Measurements from ENCODE around the gene RAB3A.
"Not testable (repeated sequence)": the region's sequence is repeated elsewhere in the genome, so short reads cannot be mapped to it uniquely, and the experiment has no call there.

RAB3A gene

GRCh38 chr19:18167975-18168645 is 35.7 kb downstream of the RAB3A start:
- peak; percentile 21 to 61 (median 44) for DNase-seq

GRCh38 chr19:18167011-18167410 is 36.8 kb downstream of the RAB3A start:
- DNase-seq, result no peak

DNA sequence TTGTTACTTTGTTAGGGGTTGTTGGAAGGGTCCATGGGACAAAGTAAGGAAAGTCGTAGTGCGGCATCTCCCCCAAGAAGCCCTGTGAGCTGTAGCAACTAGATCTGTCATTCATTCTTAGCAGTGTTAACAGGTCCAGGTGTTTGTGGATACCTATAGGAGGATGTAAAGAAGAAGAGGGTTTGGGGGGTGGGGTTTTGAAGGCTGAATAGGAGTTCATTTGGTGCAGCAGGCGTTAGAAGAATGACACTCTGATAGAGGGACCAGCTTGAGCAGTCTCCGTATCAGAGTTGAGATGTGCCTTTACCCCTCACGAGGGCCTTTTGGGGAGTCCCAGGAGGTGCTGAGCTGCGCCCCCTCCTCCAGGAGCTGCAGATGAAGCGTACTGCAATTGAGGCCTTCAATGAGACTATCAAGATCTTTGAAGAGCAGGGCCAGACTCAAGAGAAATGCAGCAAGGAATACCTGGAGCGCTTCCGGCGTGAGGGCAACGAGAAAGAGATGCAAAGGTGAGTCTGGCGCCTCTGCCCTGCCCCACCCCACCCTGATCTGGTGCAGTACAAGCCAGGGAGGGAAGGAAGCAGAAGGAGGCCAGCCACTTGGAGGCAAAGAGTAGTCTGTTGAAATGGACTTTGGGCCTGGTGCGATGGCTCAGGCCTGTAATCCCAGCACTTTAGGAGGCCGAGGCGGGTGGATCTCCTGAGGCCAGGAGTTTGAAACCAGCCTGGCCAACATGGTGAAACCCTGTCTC is 37.9 kb downstream of the RAB3A start:
- no peak for DNase-seq

DNA sequence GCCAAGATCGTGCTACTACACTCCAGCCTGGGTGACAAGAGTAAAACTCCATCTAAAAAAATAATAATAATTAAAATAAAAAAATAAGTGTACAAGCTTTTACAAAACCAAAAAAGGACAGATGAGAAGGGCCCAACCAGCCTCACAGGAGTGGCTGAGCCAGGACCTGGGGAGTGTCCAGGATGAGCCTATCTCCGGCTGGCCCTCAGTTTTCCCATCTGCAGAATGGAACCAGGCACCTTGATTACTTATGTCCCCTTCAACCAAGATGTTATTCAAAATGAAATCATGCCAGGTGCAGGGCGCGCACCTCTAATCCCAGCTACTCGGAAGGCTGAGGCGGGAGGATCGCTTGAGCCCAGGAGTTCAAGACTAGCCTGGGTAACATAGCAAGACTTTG is 39.8 kb downstream of the RAB3A start:
- no peak for DNase-seq

DNA sequence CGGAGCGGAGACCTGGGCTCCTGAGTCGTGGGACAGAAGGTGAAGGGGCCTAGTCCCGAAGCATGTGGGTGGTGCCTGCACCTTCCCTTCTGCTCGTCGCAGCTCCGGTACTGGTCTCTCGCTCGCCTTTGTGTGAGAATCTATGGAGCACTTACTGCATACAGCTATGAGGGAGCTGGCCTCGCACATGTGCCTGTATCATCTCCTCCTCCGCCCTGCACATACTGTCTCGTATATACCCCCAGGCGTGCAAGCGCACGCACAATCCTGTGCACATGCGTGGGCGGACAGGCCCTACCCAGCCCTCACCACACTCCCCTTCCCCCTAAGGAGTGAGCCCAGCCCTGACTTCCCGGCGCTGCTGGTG is 42.2 kb downstream of the RAB3A start:
- no peak for DNase-seq

- peak; percentile 65 to 75 (median 73) for DNase-seq
These were observed 42.7 kb downstream of the RAB3A start for GRCh38 chr19:18160971-18161635.

GRCh38 chr19:18160493-18160970 is 43.3 kb downstream of the RAB3A start:
- no peak for DNase-seq

DNA sequence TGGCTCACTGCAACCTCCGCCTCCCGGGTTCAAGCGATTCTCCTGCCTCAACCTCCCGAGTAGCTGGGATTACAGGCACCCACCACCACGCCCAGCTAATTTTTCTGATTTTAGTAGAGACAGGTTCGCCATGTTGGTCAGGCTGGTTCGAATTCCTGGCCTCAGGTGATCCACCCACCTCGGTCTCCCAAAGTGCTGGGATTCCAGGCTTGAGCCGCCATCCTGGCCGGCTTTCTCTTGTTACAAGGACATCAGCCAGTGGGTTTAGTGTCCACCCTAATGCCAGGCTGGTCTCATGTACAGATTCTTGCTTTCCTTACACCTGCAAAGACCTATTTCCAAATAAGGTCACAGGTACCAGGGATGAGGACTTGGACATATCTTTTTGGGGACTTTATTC is 44.0 kb downstream of the RAB3A start:
- no peak for DNase-seq

- not testable (repeated sequence) for DNase-seq
These were observed 44.7 kb downstream of the RAB3A start for GRCh38 chr19:18159059-18159616.

- no peak for DNase-seq
These were observed 45.4 kb downstream of the RAB3A start for GRCh38 chr19:18158467-18158866.

DNA sequence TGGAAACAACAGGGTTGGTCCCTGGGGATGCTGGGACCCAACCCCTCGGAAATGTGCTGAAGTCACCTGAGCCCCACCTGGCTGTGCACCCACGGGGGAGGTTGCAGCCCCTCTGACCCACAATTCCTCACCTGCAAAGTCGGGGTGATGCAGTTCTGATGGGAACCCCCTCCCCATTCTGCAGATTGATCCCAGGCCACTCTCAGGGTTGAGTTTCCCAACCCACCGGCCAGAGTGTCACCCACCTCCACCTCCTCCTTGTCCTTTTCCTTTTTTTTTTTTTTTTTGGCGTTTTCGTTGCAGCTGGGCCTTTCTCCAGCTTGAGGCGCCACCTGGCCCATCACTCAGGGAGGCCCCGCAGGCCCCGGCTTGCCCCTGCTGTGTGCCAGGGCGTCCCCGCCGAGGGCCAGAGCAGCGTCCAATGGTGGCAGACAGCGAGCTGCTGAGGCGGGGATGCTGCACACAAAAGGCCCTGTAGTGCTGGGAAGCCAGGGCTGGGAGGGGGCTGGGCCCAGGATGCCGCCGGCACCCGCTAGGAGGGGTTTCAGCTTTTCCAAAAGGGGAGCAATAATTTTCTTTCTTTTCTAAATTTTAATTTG is 46.3 kb downstream of the RAB3A start:
- no peak for DNase-seq

DNA sequence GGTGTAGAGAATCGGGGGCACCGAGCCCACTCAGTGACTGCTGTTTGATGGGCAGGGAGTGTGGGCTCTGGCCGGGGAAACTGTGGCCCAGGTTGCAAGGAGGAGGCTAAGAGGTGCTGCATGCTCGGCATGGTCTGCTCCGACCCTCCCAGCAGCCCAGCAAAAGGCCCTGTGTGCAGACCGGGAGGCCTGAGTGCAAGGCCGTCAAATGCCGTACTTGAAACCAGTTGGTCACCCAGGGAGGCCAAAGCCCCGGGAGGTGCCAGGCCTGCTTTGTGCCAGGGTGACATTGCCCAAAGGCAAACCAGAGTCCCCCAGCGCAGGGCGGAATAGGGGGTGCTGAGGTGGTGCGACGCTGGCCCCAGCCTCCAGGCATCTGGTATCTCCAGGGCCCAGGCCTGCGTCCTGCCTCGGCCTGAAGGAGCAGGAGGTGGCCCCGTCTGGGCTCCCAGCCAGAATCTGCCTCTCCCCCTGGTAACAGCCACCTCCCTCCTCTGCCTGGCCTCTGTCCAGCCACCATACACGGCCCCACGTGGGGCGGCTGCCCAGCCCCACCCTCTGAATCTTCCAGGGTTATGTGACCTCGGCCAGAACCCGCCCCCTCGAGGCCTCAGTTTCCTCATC is 46.9 kb downstream of the RAB3A start:
- no peak for DNase-seq

GRCh38 chr19:18156268-18156667 is 47.6 kb downstream of the RAB3A start:
- no peak for DNase-seq

DNA sequence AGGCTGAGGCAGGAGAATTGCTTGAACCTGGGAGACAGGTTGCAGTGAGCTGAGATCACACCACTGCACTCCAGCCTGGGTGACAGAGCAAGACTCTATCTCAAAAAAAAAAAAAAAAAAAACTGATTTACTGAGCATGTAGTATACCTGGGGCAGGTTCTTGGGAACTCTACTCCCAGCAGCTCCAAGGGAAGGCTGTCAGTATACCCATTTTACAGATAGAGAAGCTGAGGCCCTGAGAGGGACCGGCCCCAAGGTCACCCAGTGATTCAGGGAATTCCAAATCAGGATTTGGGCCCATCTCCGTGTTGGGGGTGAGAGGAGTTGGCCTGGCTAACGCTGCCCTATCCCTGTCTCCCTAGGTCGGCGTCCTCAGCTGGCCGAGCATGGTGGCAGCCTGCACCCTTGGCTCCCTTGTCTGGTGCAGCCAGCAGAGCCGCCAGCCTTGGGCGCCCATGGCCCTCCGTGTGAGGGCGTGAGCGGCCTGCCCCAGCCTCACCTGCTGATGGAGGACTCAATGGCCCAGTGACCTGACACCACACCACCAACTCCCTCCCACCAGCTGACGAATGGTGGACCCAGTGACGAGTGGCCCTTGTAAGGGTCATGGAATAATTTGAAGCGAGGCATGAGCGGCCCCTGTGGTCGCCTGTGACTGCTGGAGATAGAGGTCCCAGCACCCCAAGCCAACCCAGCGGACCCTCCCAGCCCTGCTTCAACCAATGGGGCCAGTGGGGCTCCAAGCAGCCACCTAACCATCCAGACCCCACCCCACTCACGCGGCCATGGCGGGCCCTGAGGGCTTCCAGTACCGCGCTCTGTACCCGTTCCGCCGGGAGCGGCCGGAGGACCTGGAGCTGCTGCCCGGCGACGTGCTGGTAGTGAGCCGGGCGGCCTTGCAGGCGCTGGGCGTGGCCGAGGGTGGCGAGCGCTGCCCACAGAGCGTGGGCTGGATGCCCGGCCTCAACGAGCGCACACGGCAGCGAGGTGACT is 48.5 kb downstream of the RAB3A start:
- DNase-seq, result no peak

GRCh38 chr19:18153556-18154134 is 50.2 kb downstream of the RAB3A start:
- DNase-seq, result peak in 1 of 5 experiments; percentile 39

DNA sequence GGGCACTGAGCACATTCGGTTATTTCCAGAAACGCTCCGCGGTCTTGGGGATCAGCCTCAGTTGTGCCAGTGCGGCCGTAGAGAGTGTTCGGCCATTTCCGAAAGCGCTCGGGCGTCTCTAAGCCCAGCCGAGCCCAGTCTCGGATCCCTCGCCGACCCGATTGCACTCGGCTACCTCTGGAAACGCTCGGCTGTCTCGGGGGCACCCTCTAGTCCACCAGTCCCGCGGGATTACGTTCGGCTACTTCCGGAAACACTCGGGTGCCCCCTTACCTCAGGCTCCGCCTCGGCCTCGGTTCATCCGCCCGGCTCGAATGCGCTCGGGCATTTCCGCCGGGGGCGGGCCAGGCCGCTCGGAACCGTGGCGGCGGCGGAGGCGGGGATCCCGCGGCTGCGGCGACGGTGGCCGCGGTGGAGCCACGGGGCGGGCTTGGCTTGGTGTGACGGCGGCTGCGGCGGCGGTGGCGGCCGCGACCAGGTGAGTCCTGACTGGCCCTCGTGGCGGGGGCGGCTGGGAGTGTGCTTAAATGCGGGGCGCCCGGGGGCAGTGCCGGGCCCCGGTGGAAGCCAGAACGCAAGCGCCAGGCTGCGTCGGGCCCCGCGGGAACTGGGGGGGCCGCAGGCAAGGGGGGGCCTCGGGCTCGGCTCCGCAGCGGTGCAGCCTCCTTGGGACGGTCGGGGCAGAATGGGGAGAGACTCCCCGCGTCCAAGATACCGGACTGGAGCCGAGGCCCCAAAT is 50.9 kb downstream of the RAB3A start, which contains the start of gene PIK3R2:
TSS of gene PIK3R2 (plus strand) at position 347 of the 739 bp plus-strand sequence. CDS start 2,717 bp downstream, outside the sequence.
- peak; percentile 96 to 100 (median 99) for DNase-seq

GRCh38 chr19:18152442-18152816 is 51.4 kb downstream of the RAB3A start:
- DNase-seq, result peak; percentile 84 to 98 (median 94)

DNA sequence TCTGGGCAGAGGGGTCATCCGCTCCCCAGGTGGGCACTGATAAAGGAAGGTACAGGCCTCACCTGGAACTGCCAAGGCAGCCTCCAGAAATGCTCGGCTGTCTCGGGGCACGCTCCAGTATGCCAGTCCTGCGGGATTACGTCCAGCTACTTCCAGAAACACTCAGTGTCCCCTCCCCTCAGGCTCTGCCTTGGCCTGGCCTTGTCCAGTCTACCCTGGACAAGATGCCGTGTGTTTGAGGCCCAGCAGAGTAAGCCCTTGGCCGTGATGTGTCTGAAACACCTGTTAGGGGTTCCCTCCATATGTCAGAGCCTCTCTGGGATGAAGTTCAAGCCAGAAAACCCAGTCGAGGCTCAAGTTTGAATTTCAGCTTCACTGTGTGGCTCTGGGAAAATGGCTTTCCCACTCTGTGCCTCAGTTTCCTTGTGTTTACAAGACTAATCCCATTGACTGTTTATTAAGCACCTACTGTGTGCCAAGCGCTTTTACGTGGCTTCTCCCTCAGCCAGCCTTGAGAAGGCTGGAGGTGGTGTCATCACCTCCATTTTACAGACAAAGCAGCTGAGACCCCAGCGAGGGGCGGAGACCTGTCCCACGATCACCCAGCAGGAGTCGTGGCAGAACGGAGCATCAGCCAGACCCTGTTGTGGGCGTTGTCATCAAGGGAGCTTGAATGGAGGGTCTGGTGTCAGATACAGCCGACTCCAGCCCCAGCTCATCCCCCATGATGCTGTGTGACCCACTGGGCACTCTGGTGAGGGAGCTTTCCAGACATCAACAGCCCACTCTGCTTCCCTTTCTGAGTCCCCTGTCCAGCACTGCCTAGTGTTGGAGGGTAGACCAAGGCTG is 52.8 kb downstream of the RAB3A start:
- DNase-seq, result no peak

DNA sequence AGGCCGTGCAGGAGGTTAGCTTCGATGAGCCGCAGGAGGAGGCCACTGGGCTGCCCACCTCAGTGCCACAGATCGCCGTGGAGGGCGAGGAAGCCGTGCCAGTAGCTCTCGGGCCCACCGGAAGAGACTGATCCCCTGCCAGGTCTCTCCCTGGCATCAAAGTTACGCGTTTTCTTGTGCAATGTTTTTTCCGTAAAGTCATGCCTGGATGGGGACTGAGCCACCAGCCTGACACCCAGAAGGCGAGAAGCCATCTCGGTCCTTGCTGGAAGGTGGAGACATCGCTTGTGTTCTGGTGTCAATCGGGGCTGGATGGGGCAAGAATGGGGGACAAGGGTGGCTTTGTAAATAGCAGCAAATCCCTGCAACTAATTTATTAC is 54.3 kb downstream of the RAB3A start:
- no peak for DNase-seq

All from T-helper 2 cell (primary cell).